Stimulated activated CD4-positive, alpha-beta T cell treated with anti-CD3 and anti-CD28 coated beads, Interleukin-4, amount 100 ng/mL, for 4 hours (primary cell): ENCODE measurements around the gene SDCCAG8.

Experiments
- DNase-seq, 2 experiments: peaks; one replicate each; pipeline ENCODE4 v3.0.0-alpha.2; 2020

The SDCCAG8 gene

GRCh38 chr1:243394601-243395464, 139.0 kb downstream of the SDCCAG8 start:
- no peak for DNase-seq

- DNase-seq, result no peak
These were observed 140.6 kb downstream of the SDCCAG8 start for GRCh38 chr1:243396424-243396823.

GRCh38 chr1:243396876-243397275, 141.0 kb downstream of the SDCCAG8 start:
- no peak for DNase-seq

- no peak for DNase-seq
These were observed 141.9 kb downstream of the SDCCAG8 start for GRCh38 chr1:243397613-243398321.

GRCh38 chr1:243399561-243400155, 143.8 kb downstream of the SDCCAG8 start:
- DNase-seq, result no peak

- DNase-seq, result no peak
These were observed 147.0 kb downstream of the SDCCAG8 start for GRCh38 chr1:243402868-243403267.

GRCh38 chr1:243406424-243406823, 150.6 kb downstream of the SDCCAG8 start:
- DNase-seq, result no peak

GRCh38 chr1:243407284-243408018, 151.6 kb downstream of the SDCCAG8 start:
- DNase-seq, result no peak

- DNase-seq, result no peak
These were observed 152.6 kb downstream of the SDCCAG8 start for GRCh38 chr1:243408479-243408878.

- no peak for DNase-seq
These were observed 153.4 kb downstream of the SDCCAG8 start for GRCh38 chr1:243409284-243409683.

- no peak for DNase-seq
These were observed 155.6 kb downstream of the SDCCAG8 start for GRCh38 chr1:243411472-243411871.

- DNase-seq, result no peak
These were observed 157.8 kb downstream of the SDCCAG8 start for GRCh38 chr1:243413431-243414151.

GRCh38 chr1:243414152-243414494, 158.3 kb downstream of the SDCCAG8 start:
- no peak for DNase-seq

- no peak for DNase-seq
These were observed 160.0 kb downstream of the SDCCAG8 start for GRCh38 chr1:243415663-243416408.

- DNase-seq, result no peak
These were observed 160.7 kb downstream of the SDCCAG8 start for GRCh38 chr1:243416495-243416894.

GRCh38 chr1:243420016-243420945, 164.4 kb downstream of the SDCCAG8 start:
- DNase-seq, result no peak

- DNase-seq, result no peak
These were observed 165.3 kb downstream of the SDCCAG8 start for GRCh38 chr1:243420946-243421685.

- DNase-seq, result peak; percentile 10 to 61
These were observed 165.9 kb downstream of the SDCCAG8 start for GRCh38 chr1:243421784-243422183.

GRCh38 chr1:243422362-243422761, 166.5 kb downstream of the SDCCAG8 start:
- DNase-seq, result no peak

GRCh38 chr1:243428084-243428483, 172.2 kb downstream of the SDCCAG8 start:
- no peak for DNase-seq
